Stromal cell of bone marrow (primary cell): Measurements from ENCODE around the gene AKAP6.

ENCODE experiments used
- DNase-seq: peaks from one replicate; pipeline ENCODE4 v3.0.0-alpha.2; 2012; ENCODE audit warnings: low read depth

Gene AKAP6

DNA sequence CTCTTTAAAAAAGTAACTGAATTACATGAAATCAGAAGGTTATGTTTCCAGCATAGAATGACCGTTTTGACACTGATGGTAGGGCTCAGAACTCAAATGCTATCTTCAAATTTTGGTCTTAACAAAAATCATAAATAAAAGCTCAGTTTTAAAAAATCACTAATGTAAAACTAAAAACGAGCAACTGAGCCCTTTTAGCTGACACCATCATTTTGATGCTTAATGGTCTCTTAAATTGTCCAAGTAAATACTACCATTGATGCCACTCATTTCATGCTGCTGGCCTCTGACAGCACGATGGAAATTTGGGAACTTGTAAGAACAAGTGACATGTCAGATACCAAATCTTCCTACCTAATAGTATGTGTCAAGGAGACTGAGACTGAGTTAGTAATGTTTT, 205.0 kb downstream of the AKAP6 start:
- no peak for DNase-seq

DNA sequence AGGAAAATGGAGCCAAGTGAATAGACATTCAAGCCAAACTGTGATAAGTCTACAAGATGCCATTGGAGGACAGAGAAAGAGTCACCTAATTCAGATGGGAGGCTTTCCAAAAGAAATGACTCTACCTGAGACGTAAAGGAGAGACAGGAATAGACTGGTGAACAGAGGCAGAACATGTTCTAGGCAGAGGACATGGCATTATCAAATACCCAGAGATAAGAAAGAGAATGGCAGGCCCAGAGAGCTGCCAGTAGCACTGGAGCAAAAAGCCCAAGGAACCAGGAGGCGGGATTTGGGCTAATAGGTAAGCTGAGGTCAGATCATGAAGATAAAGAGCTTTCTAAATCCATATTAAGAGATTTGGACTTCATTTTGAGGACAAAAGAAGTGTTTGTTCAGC, 207.1 kb downstream of the AKAP6 start:
- DNase-seq: no peak

DNA sequence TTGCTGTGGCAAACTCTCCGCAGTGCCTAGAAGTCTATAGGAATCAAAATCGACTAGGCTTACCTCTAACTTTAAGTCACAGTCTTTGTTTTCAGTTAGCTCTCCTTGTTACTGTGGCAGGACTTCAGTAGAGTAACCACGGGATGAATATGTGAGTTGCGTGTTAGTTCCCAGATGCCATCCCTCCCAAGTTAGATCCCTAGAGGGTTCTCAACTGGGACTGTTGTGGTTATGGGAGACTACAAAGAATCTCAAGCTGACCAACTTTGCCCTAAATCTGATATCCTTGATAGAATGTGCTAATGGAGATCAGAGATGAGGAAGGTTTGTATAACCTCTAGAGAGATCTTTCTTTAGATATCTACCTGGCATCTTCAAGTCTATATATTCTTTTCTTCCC, 208.1 kb downstream of the AKAP6 start:
- DNase-seq: no peak

DNA sequence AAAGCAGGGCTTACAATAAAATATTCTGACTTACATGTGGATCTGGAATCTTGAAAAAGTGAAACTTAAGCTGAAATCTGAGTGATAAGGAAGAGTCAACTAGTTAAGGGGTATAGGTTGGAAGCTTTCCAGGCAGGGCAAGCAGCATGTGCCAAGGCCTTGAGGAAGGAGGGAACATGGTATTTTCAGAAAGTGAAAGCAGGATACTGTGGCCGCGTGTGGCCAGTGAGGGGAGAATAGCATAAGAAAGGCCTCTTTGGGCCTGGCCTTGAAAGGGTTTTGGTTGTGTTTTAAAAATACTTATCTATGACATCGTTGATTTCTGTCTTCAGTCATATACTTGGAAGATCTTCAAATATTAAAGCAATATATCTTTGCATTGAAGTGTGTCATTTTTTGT, 213.4 kb downstream of the AKAP6 start:
- DNase-seq: no peak

DNA sequence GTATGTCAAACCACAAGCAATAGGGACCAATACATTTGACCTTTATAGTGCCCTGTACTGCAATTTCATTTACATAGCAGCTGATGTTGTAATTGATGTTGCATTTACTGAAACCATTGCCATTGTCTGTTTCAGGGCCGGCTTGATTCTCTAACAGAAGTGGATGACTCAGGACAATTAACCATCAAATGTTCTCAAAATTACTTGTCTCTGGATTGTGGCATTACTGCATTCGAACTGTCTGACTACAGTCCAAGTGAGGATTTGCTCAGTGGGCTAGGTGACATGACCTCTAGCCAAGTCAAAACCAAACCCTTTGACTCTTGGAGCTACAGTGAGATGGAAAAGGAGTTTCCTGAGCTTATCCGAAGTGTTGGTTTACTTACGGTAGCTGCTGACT, 216.0 kb downstream of the AKAP6 start:
- DNase-seq: no peak

DNA sequence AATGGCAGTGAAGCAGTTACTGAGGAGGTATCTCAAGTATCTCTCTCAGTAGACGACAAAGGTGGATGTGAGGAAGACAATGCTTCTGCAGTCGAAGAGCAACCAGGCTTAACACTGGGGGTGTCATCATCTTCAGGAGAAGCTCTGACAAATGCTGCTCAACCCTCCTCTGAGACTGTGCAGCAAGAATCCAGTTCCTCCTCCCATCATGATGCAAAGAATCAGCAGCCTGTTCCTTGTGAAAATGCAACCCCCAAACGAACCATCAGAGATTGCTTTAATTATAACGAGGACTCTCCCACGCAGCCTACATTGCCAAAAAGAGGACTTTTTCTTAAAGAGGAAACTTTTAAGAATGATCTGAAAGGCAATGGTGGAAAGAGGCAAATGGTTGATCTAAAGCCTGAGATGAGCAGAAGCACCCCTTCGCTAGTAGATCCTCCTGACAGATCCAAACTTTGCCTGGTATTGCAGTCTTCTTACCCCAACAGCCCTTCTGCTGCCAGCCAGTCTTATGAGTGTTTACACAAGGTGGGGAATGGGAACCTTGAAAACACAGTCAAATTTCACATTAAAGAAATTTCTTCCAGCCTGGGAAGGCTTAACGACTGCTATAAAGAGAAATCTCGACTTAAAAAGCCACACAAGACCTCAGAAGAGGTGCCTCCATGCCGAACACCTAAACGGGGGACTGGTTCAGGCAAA, 216.6 kb downstream of the AKAP6 start:
- no peak for DNase-seq

DNA sequence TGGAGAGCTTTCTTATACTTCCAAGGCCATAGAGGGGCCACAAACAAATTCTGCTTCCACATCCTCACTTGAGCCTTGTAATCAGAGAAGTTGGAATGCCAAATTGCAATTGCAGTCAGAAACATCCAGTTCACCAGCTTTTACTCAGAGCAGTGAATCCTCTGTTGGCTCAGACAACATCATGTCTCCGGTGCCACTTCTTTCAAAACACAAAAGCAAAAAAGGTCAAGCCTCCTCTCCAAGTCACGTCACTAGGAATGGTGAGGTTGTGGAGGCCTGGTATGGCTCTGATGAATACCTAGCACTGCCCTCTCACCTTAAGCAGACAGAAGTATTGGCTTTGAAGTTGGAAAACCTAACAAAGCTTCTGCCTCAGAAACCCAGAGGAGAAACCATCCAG, 217.1 kb downstream of the AKAP6 start:
- DNase-seq: no peak

DNA sequence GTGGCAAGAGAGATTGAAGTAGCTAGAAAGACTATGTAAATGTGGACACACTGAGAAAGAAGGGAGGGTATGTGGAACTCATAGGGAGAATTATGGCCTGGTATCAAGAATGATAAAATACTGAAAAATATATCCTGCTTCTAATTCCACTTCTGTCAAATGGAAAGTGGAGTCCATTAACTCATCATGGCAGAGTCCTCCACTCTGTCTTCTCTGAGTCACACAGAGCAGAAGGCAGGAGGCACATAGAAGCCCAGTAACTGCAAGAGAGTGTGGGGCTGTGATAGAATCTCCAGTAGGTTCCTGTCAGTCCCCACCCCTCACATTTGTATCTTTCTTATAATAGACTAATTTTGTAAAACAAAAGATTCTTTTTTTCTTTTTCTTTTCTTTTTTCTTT, 223.7 kb downstream of the AKAP6 start:
- no peak for DNase-seq

DNA sequence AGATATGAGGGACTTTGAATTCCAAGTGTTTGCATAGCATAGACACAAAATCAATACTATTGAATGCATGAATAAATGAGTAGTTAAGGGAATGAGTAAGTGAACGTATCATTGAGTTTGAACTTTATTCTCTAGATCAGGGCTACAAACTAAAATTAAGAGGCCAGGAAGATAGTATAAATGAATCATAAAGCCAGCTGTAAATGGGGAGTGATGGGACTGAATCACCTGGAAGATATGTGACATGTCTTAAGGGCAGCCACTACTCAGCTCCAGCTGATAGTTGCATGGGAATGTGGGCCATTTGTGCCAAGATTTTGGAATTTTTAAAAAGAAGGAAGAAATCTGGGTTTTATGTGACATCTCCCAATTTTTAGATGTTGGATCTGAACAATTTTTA, 229.9 kb downstream of the AKAP6 start:
- DNase-seq: no peak

DNA sequence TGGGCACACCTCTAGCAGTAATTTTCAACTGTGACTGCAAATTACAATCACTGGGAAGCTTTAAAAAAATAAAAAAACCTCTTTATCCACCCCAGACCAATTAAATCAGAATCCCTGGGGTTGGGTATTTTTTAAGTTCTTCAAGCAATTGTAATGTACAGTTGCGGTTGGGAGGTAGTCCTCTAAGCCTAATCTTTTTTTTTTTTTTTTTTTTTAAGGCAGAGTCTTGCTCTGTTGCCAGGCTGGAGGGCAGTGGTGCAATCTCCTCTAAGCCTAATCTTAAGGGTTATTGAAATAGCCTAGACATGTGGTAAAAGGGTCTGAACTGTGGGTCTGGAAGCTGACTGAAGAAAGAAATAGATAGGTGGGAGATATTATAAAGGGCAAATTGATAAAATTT, 230.5 kb downstream of the AKAP6 start:
- no peak for DNase-seq

DNA sequence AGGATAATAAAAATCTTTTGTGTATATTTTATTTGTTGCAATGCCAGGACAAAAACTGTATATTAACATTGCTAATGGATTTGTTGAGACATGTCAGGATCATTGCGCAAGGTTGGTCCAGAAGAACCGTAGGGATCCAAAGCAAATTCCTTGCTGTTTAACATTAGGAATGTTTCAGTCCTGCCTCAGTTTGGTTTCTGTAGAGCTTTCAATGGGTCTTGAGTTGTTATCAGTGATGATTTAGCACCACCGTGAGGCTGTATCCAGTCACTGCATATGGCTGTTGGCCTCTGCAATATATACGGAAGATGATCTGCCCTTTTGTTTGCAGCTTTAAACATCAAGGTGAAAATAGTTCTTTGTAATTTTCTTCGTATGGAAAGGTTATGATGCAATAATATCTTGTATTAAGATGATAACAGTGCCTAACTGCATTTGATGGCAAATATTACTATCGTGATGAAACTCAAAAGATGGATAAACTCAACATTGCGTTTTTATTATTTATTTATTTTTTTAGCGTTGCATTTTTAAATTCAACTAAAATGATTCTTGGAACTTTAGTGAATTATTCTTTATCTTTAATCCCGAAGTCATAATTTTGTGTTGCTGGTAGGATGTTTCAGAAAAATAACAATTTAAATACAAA, 231.2 kb downstream of the AKAP6 start:
- DNase-seq: peak; percentile 69

DNA sequence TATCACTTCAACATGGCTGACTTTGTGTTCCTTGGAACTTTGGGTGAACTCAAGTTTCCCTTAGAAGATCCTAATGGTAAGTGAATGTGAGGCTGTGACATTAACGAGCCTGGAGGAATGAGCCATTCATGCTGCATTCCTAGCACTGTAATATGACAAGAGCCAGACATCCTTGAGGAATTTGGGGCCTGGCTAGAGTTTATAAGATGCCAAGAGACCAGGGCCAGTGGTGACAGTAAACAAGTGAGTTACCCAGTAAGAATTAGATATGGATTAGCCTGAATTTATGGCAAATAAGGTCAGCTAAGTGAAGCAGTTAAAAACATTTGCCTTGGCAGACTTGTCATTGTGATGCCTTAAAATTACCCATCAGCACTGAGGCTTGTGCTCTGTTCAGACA, 232.4 kb downstream of the AKAP6 start:
- no peak for DNase-seq

DNA sequence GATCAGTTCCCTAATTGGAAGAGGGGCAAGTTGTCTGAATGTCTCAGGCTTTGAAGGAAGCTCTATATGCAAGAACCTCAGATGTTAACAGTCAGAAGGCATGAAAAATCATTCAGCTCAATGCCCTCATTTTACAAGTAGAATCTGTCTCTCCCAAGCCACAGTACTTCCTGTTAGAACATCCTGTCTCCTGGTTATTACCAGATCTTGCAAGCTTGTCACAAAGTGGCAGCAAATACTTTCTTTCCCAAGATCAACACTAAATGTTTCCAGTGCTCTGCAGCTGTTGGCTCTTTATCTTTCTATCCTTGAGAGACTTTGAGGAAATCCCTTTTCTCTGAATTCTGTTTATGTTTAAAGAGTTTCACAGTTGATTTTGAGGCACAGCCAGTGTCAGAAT, 235.5 kb downstream of the AKAP6 start:
- DNase-seq: no peak

DNA sequence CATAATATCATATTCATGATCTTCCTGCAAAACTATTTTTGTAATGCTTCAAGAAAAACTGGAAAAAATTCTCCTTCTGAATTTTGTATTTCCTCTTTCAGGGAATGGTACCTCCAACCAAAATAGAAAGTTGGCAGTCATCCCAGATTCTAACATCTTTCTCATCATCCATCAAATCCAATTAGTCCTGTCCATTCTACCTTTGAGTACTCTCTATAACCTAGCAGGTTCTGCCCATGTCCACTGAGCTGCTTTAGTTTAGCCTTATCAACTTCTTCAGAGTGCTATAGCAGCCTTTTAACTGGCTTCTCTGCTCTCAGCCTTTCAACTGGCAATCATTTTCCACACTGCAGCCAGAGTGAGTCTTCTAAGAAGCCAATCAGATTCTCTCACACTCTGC, 236.2 kb downstream of the AKAP6 start:
- no peak for DNase-seq

DNA sequence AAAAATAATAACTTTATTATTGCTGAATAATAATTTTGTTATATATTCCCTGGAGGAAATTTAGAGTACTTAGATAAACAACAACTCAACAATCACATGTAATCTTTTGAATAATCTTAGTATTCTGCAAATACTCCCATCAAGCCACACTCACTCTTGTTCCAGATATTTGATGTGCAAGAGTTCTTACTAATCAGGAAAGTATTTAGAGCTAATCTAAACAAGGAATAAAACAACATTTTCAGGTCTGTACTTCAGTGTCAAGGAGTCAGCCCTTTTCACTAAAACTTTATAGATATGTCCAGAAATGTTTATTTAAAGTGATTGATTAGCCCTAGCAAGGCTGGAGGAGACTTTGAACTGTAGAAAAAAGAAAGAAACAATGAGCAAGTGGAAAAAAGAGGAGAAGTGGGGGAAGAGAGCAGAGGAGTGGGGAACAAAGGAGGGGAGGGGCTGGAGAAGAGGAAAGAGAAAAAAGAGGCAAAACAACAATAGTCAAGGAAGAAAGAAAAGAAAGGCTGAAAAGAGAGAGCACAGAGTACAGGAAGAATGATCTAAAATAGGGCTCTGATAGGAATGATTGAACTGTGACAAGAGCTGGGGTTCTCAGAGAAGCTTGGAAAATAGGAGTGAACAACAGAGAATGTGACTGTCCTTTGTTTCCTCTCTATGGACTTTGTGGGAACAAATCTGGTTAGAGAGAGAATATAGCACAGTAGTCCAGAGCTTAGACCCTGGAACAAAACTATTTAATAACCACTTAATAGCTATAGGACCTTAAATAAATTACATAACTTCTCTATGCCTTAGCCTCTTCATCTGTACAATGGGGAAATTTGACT, 238.7 kb downstream of the AKAP6 start:
- DNase-seq: no peak

DNA sequence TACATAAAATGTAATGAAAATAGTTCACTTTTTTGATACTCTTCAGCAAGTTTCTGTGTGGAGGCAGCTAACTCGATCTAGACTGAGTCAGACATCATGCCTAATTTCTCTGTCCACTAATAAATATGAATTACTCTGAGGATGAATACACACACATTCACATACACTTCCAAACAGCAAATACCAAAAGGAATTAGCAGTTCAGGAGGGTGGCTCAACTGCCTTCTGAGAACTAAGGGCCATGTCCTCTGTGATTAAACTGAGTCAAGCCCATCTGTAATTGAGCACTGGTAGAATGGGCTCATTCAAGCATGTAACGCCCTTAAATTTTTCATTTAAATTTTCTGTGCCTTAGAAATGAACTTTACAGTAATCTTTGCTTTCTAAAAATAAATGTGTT, 242.5 kb downstream of the AKAP6 start:
- no peak for DNase-seq

DNA sequence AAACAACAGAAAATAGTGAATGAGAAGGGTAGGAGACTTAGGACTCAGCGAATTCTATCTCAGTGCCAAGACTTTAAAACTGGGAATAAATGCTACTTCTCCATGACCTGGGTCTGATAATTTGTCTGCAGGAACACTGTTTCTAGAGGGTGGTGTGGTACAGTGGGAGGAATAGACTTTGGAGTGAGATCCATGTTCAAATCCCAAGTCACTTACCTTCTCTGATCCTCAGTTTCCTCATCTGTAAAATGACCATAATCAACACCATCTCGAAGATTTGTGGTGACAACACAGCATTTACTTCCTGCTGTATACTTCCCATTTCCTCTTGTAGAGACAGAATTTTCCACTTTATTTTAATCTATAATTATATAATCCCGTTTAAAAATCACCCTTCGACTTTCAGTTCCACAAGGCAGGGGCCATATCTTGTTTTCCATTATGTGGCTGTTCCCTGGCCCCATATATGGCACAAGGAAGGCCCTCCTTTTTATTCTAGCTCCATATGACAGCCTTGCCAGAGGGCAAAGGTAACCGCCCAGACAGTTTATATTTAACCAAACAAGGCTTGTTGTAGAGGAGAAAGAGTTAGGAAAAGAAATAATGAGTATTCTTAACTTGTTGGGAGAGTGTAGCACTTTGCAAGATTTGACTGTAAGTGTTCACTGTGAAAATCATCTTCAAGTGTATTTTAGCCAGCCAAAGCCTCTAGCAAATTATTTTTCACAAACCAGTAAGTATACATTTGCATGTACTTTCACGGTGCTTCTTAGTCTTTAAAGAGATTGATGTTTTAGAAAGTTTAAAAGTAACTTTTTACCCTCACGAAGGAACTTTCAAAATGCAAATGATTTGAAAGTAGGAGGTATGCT, 243.1 kb downstream of the AKAP6 start:
- DNase-seq: no peak

DNA sequence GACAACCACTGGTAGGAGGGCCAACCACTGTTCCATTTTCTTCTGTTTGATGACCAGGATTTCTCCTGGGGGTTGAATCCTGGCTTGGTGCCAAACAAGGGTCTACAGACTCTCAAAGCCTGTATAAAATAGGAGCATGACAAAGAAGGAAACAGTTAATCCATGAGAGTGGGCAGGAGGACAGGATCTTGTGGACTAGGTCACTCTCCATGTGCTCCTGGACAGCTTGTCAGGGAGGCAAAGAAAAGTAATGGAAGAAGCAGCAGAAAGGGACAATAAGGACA, 243.7 kb downstream of the AKAP6 start:
- DNase-seq: no peak

DNA sequence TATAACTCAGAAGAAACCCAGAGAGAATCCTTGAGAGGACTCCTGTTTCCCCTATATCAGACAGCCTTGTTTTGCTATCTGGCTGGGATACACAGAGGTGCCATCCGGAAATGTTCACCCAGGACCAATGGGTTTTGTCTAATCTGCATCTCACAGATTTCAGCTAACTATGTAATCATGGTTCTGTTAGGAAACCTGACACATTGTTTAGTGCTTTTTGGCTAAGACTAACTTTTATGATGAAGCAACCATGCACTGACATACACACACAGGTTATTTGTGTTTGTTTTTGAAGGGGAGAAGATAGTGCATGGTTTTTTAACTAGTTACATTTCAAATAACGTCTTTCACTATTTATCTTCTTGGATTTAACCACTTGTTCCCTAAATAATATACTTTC, 245.2 kb downstream of the AKAP6 start:
- DNase-seq: no peak

DNA sequence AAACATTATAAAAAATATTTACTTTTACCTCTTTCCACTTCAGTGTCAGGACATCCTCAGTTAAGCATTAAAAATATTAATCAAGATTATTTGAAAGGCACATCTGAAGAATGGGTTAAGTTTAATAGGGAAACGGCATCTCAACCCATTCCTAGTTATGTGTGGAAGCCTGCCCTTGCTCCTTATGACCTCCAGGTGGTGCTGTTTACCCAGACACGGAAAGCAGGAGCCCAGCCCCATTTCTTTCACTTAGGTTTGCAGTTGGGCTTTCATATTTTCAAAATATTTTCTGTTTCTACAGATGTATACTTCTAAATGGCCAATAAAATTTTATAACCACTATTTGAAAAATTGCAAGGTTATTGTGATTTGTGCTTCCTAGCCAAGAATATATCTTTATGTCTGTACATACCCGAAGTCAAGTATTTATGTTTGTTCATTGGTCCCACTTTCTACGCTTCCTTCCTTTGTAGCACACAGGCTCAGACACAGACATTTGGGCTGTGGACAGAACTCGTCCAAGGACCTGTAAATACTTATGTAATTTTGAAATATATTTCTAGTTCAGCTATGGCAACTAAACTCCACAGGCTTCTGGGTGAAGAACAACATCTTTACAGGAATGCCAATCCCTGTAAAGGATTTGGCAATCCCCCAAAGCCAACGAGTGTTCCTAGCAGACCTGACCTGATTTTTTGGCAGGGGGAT, 247.1 kb downstream of the AKAP6 start:
- peak; percentile 51 for DNase-seq

DNA sequence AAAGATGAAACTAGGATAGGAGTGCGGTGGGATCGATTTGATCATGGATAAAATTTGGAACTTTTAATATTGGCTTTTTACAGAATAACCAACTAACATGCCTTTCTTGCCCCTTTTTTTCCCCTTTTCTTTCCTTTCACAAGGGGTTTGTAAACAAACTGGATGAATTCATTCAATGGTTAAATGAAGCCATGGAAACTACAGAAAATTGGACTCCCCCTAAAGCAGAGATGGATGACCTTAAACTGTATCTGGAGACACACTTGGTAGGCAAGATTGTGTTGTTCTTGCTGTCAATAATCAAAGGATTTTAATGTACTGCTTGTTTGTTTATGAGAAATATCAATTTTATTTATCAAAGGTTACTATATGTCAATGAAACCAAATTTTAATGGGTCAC, 247.9 kb downstream of the AKAP6 start:
- DNase-seq: no peak

DNA sequence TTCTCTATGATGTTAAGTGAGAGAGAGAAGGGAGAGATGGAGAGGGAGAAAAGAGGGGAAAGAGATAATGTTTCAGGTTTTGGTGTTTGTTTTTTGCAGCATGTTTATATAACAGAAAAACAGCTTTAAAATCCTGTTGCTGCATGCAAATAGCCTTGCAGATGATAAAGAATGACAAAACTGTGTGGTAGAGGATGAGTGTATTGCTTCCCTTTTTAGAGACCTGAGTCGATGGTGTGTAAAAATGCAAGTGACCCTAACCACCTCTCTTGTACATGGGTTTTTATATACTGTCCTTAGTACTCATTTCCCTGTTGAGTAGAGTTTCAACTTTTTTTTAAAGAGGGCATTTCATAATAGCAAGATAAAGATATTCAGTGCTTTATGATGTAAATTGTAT, 249.1 kb downstream of the AKAP6 start:
- no peak for DNase-seq
